ENCODE data around the gene BHLHE23.

Gene BHLHE23

DNA sequence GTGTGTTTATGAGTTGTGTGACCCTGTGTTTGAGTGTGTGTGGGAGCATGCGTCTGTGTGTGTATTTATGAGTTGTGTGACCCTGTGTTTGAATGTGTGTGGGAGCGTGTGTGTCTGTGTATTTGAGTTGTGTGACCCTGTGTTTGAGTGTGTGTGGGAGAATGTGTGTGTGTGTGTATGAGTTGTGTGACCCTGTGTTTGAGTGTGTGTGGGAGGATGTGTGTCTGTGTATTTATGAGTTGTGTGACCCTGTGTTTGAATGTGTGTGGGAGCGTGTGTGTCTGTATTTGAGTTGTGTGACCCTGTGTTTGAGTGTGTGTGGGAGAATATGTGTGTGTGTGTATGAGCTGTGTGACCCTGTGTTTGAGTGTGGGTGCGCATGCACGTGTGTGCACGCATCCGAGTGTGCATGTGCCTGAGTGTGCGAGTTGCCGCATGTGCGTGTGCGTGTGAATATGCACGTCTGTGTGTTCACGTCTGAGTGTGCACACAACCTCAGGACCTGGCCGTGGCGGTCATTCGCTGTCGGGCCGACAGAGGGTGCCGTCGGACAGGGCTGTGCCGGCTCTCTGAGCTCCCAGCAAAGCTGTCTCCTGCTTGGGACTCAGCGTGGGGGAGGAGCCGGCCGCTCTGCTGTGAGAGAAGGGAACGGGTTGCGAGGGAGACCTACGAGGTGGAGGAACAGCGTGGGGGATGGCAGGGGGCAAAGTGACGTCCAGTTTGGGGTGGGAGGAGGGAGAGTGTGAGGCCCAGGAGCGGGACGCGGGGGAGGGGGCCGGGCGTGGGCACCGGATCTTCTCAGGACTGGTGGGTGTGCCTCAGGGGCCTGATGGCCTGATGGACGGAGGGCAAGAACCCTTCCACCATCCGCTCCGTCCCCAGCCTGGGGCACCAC lies 34.6 kb downstream of the BHLHE23 start:
- TF ChIP-seq, protein P1, sequence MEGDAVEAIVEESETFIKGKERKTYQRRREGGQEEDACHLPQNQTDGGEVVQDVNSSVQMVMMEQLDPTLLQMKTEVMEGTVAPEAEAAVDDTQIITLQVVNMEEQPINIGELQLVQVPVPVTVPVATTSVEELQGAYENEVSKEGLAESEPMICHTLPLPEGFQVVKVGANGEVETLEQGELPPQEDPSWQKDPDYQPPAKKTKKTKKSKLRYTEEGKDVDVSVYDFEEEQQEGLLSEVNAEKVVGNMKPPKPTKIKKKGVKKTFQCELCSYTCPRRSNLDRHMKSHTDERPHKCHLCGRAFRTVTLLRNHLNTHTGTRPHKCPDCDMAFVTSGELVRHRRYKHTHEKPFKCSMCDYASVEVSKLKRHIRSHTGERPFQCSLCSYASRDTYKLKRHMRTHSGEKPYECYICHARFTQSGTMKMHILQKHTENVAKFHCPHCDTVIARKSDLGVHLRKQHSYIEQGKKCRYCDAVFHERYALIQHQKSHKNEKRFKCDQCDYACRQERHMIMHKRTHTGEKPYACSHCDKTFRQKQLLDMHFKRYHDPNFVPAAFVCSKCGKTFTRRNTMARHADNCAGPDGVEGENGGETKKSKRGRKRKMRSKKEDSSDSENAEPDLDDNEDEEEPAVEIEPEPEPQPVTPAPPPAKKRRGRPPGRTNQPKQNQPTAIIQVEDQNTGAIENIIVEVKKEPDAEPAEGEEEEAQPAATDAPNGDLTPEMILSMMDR (IDR thresholded peaks at IDR 0.05; ENCODE audit: low read depth, low read length) = peak; percentile 97
- peak; percentile 78 to 83 for DNase-seq (ENCODE audit: low read depth in 2 of 2)
- peak overlapping the region; percentile 10 to 13 for H3K4me3 ChIP-seq (replicated peaks in 1 of 2; ENCODE audit: low read depth in 2 of 2, low read length in 2 of 2)

DNA sequence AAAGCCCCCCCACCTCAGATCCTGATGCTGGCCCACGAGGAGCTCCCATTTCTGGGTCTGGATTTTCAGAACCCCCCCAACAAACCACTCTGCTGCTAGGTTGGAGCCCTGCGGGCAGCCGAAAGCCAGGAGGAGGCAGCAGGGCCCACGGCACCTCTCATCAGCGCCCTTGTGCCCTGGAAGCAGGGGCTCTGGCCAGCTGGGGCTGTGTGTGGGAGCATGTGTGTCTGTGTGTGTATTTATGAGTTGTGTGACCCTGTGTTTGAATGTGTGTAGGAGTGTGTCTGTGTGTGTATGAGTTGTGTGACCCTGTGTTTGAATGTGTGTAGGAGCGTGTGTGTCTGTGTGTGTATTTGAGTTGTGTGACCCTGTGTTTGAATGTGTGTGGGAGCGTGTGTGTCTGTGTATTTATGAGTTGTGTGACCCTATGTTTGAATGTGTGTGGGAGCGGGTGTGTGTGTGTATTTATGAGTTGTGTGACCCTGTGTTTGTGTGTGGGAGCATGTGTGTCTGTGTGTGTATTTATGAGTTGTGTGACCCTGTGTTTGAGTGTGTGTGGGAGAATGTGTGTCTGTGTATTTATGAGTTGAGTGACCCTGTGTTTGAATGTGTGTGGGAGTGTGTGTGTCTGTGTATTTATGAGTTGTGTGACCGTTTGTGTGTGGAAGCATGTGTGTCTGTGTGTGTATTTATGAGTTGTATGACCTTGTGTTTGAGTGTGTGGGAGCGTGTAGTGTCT lies 35.4 kb downstream of the BHLHE23 start:
- TF ChIP-seq, protein P1 (IDR thresholded peaks at IDR 0.05; ENCODE audit: low read depth, low read length) = no peak
- no peak overlapping the region for H3K4me3 ChIP-seq (replicated peaks in 1 of 2; ENCODE audit: low read depth in 2 of 2, low read length in 2 of 2)
- DNase-seq (ENCODE audit: low read depth in 2 of 2) = no peak

DNA sequence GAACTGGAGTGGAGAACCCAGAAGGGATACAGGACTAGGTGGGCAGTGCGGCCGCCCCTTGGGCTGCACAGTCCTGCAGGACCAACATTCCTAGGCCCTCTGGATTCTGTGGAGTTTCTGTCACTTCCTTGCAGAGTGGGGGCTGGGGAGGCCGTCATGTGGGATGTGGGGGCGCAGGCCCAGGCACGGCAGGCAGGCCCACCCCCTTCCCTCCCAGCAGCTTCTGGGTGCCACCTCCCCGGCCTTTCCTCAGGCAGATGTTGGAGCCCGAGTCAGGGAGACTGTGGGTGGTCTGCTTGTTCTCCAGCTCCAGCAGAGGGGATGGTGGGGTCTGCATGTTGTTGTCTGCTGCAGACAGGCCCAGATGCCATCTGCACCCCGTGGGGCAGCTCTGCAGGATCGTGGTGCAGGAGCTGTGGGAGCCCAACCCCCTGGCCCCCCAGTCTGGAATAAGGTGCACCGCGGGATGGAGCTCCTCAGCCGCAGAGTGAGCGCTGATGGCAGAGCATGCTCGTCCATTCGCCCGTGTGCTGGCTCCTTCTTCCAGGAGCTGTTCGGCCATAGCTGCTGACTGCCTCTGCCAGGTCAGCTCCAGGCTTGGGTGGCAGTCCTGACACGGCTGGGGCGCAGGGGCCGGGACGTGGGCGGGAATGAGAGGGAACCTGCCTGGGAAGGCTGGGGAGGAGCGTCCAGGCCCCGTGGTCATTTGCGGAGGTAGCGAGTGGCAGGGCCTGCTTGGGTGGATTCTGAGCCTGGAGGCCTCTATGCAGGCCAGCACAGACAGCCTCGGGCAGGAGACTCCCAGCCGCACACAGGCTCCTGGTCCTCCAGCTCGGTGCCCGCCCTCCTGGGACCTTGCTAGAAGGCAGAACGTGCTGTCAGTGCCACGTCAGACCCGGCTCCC lies 36.2 kb downstream of the BHLHE23 start:
- DNase-seq (ENCODE audit: low read depth in 2 of 2) = no peak
- TF ChIP-seq, protein P1 (IDR thresholded peaks at IDR 0.05; ENCODE audit: low read depth, low read length) = no peak

DNA sequence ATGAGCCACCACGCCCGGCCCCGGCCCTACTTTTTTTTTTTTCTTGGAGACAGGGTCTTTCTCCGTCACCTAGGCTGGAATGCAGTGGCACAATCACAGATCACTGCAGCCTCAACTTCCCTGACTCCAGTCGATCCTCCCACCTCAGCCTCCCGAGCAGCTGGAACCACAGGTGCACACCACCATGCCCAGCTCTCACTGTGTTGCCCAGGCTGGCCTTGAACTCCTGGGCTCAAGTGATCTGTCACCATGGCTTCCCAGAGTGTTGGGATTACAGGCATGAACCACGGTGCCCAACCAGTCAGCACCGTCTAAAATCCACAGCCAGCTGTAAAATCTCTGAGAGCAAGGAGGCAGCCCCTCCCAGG lies 36.8 kb downstream of the BHLHE23 start:
- DNase-seq (ENCODE audit: low read depth in 2 of 2) = no peak
- TF ChIP-seq, protein P1 (IDR thresholded peaks at IDR 0.05; ENCODE audit: low read depth, low read length) = no peak
- no peak overlapping the region for H3K4me3 ChIP-seq (replicated peaks in 1 of 2; ENCODE audit: low read depth in 2 of 2, low read length in 2 of 2)

More for the DNA sequence above, 36.2 kb downstream of the BHLHE23 start:
- H3K4me3 ChIP-seq (replicated peaks in 1 of 2; ENCODE audit: low read depth in 2 of 2, low read length in 2 of 2) = no peak overlapping the region

DNA sequence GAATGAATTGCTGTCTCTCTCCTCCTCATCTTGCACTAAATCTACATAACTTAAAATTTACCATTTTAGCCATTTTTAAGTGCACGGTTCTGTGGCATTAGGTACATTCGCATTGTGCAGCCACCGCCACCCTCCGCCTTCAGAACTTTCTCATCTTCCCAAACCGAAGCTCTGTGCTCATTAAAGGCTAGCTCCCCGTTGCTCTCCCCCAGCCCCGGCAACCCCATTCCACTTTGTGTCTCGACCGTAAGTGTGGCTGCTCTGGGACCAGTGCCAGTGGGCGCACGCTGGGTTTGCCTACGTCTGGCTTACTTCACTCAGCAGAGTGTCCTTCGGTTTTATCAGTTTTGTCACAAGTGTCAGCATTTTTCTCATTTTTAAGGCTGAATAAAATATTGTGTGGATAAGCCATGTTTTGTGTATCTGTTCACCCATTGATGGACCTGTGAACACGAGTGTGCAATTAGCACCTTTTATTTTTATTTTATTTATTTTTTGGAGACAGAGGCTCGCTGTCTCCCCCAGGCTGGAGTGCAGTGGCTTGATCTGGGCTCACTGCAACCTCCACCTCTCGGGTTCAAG lies 37.5 kb downstream of the BHLHE23 start:
- no peak overlapping the region for H3K4me3 ChIP-seq (replicated peaks in 1 of 2; ENCODE audit: low read depth in 2 of 2, low read length in 2 of 2)
- DNase-seq (ENCODE audit: low read depth in 2 of 2) = no peak
- TF ChIP-seq, protein P1 (IDR thresholded peaks at IDR 0.05; ENCODE audit: low read depth, low read length) = no peak
